GM12891 (cell line): ENCODE measurements around the gene PLRG1.

ENCODE experiments used
- DNase-seq: peaks from one replicate; pipeline ENCODE4 v3.0.0; 2011; ENCODE audit warnings: low spot score; ENCODE audit not compliant: insufficient read length
- FAIRE-seq: peaks from 2 replicates; lab custom pipeline; 2011; peaks lifted over from hg19 to GRCh38; lab: Jason Lieb, UNC
- PAX5 ChIP-seq: IDR thresholded peaks from 2 replicates; pipeline ENCODE4 v1.6.1; 2011; ENCODE audit warnings: low read length, moderate library complexity, mild to moderate bottlenecking; ENCODE audit not compliant: insufficient read depth, severe bottlenecking
- POLR2A ChIP-seq: IDR thresholded peaks from 2 replicates; pipeline ENCODE4 v1.6.1; 2011; ENCODE audit warnings: low read depth, low read length, control low read depth
- POLR2AphosphoS5 ChIP-seq: IDR thresholded peaks from 2 replicates; pipeline ENCODE4 v1.6.1; 2011; ENCODE audit warnings: low read depth, low read length, control low read depth
- POU2F2 ChIP-seq: IDR thresholded peaks from 2 replicates; pipeline ENCODE4 v1.6.1; 2011; ENCODE audit warnings: low read depth, mild to moderate bottlenecking, control low read depth, low read length, moderate library complexity
- SPI1 ChIP-seq: IDR thresholded peaks from 2 replicates; pipeline ENCODE4 v1.6.1; 2011; ENCODE audit warnings: low read depth, low read length, control low read depth
- TAF1 ChIP-seq: IDR thresholded peaks from 2 replicates; pipeline ENCODE4 v1.6.1; 2011; ENCODE audit warnings: low read depth, low read length, control low read depth

PLRG1 gene

DNA sequence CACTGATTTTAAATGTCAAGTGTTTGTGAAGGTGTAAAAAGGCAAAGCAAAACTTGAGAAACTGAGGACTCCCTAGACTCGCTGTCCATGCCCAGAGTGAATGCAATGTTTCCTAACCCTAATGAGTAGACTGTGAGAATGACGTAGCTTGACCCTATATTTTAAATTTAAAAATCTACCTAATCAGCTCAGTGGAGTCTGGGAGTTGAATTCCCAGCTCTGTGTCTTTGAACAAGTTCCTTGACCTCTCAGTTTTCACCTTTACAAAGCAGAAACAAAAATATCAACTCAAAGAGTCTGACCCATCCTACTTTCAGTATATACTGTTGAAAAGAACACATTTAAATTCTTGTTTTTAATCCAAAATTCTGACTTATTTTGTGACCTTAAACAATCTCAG, 38.0 kb upstream of the PLRG1 start:
- FAIRE-seq: no peak
- DNase-seq: no peak
- no peak for TF ChIP-seq TAF1
- TF ChIP-seq POU2F2: no peak

DNA sequence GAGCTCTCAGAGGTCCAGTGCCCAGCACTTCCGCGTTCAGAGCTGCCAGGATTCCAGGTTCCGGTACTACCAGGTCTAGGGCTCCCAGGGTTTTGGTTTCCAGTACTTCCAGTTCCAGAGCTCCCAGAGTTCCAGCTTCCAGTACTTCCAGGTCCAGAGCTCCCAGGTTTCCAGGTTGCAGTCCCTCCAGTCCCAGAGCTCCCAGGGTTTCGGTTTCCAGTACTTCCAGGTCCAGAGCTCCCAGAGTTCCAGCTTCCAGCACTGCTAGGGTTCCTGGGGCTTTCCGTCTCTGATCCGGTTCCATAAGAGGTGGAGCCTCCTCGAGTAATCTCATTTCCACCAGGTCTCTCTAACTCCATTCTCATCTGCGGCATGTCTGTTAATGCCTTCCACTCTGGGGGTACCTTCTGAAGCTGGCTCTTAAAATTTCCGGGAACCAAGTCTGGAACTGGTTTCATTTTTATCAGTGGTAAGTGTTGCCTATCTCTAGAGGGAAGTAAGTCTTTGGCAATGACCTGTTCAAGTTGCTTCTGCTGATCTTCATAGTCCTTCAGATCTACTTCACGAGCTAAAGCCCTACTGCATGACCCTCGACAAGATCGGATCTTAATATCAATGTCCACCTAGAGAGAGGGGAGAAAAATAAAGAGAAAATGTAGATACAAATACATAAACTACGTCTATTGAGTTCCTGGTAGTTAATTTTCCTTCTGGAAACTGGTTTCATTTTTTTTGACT, 36.3 kb upstream of the PLRG1 start:
- DNase-seq (no peak), FAIRE-seq (no peak)
- TF ChIP-seq TAF1 (no peak), POLR2AphosphoS5 (no peak), PAX5 (no peak), POLR2A (no peak), SPI1 (no peak), POU2F2 (no peak)

DNA sequence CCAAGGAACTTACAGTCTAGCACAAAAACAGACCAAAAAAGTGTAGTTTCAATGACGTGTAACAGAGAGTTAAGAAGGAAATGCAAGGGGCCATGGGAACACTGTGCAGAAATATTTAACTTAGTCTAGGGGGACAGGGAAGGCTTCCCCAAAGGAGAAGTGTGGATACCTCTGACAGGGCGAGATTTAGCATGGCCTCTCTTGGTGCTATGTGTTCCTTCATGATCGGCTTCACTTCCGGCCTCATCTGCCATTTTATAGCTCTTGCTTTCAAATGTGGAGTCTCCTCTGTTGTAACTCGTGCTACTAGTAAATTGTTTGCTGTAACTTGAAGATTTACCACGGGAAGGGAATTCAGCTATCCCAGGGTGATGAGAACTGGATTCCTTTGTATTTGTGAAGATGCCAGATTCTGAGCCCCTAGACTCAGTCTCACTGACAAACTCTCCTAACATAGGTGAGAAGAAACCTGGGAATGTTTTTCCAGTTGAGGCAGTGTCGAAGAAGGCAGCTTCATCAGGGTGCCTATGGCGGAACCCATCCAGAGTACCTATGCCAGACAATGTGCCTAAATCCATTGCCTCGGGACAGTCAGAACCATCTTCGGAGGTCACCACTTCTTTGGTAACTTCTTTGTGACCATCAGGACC, 35.3 kb upstream of the PLRG1 start:
- TF ChIP-seq SPI1 (no peak), PAX5 (no peak)
- no peak for DNase-seq
- no peak for FAIRE-seq

DNA sequence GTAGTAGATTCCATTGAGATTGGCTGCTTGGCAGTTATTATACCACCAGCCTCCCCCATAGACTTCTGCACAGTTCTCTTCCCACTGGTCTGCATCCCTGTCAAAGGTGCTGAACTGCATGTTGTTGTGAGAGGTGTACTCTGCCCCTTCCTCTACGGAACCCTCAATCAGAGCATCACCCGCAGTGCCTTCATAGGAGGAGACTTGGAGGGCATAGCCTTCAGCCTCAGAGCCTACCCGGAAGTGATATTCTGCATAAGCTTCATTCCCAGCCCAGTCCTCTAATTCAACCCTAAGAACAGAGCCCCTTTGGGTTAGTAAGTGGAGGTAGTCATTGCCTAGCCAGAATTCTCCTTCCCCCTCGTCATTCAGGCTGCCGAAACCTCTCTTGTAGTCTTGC, 34.1 kb upstream of the PLRG1 start:
- TF ChIP-seq POLR2A (no peak), POU2F2 (no peak), SPI1 (no peak), TAF1 (no peak), POLR2AphosphoS5 (no peak), PAX5 (no peak)
- no peak for FAIRE-seq
- no peak for DNase-seq

DNA sequence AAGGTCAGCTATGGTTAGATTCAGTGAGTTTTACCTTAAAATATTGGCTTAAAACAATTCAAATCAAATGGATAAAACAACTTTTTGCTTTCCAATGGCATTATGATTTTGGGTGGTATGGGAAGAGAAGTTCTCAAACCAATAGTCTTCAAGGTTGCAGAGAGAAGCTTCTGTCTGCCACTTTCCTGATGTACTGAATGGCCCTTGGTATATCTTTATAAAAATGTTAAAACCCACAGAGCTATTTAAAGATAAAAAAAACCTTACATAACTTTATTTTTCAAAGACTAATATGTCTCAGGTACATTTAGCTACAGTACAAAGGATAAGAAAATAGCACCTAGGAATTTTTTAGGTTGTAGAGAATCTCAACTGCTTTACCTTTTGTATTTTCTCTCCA, 33.5 kb upstream of the PLRG1 start:
- DNase-seq (no peak), FAIRE-seq (no peak)
- TF ChIP-seq POU2F2 (no peak), POLR2AphosphoS5 (no peak), PAX5 (no peak), SPI1 (no peak), TAF1 (no peak), POLR2A (no peak)

DNA sequence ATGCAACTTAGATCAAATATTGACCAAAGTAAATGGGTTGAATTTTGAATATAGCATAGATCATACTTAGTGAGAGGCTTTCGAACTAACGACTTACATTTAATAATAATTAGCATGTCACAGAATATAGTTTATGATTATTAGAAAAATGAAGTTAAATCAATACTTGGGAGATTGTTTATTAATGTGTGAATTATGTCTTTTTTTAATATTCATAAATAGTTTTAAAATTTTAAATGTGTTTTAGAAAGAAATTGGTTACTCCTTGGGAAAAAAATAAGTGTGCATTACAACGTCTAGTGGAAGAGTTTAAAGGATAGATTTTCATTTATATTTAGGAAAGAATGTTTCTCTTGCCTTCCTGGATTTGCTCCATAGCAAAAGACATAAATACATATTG, 33.0 kb upstream of the PLRG1 start:
- no peak for DNase-seq
- FAIRE-seq: no peak
- TF ChIP-seq TAF1: no peak
- no peak for TF ChIP-seq POLR2A
- TF ChIP-seq PAX5: no peak
- no peak for TF ChIP-seq POU2F2
- TF ChIP-seq SPI1: no peak
- TF ChIP-seq POLR2AphosphoS5: no peak

DNA sequence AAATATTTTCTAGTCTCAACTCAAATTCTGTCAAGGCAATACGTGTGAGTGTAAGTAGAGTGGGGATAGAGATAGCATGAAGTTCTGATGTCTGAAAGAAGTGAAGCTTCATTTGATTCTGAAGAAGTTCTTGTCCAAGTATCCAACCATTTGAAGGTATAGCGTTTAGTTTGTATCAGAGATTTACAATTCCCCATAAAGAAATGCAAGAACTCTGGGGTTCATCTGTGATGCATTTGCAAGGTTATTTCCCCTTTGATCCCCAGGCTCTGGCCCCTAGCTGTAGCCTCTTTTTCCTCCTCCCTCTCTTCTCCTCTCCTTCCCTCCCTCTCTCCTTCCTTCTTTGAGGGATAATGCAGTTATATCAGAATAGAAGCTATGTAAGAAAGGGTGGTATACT, 32.5 kb upstream of the PLRG1 start:
- DNase-seq: no peak
- TF ChIP-seq PAX5 (no peak), POLR2AphosphoS5 (no peak), POLR2A (no peak), SPI1 (no peak), POU2F2 (no peak), TAF1 (no peak)
- no peak for FAIRE-seq

DNA sequence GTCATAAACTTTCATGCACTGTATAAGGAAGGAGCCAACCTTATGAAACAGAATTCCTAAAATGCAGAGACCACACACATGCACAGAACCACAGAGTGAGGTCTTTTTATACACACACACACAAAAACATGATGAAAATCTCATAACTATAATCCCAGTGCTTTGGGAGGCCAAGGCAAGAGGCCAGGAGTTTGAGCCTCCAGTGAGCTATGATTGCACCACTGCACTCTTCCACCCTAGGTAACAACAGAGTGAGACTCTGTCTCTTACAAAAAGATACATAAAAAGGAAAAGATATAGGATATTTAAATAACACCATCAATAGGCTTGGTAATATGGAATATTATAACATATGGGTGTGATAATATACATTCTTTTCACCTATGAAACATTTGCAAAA, 29.7 kb upstream of the PLRG1 start:
- FAIRE-seq: no peak
- DNase-seq: no peak
- TF ChIP-seq POU2F2 (no peak), POLR2A (no peak), TAF1 (no peak), PAX5 (no peak), POLR2AphosphoS5 (no peak), SPI1 (no peak)

DNA sequence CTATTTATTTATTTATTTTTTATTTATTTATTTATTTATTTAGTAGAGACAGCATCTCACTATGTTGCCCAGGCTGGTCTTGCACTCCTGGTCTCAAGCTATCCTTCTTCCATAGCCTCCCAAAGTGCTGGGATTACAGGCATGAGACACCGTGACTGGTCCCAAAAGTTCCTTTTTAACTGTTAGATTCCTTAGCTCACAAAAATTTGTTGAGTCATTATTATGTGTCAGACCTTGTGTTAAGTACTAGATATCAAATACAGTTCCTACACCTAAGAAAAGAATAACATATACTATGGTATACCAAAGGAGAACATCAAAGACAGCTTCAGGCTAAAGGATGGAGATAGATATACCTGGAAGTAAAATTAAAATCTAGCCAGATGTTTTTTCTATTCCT, 28.7 kb upstream of the PLRG1 start:
- TF ChIP-seq SPI1 (no peak), POLR2A (no peak), POU2F2 (no peak), TAF1 (no peak), PAX5 (no peak), POLR2AphosphoS5 (no peak)
- DNase-seq: no peak
- no peak for FAIRE-seq

DNA sequence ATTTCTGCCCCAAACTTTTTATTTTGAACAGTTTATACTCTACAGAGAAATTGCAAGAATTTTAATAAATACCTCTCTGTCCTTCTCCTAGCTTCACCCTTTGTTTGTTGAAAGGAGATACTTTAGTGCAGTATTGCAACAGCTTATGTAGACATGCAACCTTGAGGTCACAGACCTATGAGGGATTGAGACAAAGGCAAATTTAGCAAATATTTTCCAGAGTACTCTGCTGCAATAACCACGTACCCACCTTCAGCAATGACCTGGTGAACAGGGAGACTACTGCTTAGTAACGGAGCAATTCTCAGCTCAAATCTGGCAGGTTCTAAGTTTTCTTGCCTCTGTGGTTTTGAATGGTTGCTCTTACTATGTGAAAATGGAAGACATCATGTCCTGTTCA, 27.1 kb upstream of the PLRG1 start:
- DNase-seq: no peak
- no peak for FAIRE-seq
- TF ChIP-seq POLR2A (no peak), PAX5 (no peak), TAF1 (no peak), POLR2AphosphoS5 (no peak), SPI1 (no peak), POU2F2 (no peak)
